AG10803 (cell line): ENCODE results near the gene PPP1CC.

Experiments used
- DNase-seq: peaks from one replicate; pipeline ENCODE4 v3.0.0; 2010; ENCODE audit warnings: low read depth
- H3K4me3 ChIP-seq: 2 replicates; pipeline ENCODE4 v1.5.1; 2011; ENCODE audit warnings: mild to moderate bottlenecking, low read length, control low read depth
- TF ChIP-seq, protein P1 (sequence below): conservative IDR thresholded peaks from 2 replicates; pipeline ENCODE4 v1.5.1; 2011; ENCODE audit warnings: mild to moderate bottlenecking, low read length, control low read depth, inconsistent platforms

Gene PPP1CC

DNA sequence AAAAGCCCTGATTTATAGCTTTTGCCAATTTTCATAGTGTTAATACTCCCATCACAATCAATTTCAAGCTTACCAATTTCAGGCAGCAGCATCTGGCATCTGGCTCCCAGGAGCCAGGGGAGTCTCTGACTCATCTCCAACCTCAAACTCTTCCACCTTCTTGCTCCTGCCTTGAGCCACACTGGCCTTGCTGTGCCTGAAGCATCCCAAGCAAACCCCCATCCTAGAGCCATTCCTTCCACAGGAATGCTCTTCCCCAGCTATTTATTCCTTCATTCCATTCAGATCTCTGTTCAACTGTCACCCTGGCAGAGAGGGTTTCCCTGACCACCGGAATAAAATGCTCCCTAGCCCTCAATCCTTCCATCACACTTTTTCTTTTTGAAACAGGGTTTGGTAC is 13.9 kb upstream of the PPP1CC start:
- H3K4me3 ChIP-seq = no peak overlapping the region
- TF ChIP-seq, protein P1, sequence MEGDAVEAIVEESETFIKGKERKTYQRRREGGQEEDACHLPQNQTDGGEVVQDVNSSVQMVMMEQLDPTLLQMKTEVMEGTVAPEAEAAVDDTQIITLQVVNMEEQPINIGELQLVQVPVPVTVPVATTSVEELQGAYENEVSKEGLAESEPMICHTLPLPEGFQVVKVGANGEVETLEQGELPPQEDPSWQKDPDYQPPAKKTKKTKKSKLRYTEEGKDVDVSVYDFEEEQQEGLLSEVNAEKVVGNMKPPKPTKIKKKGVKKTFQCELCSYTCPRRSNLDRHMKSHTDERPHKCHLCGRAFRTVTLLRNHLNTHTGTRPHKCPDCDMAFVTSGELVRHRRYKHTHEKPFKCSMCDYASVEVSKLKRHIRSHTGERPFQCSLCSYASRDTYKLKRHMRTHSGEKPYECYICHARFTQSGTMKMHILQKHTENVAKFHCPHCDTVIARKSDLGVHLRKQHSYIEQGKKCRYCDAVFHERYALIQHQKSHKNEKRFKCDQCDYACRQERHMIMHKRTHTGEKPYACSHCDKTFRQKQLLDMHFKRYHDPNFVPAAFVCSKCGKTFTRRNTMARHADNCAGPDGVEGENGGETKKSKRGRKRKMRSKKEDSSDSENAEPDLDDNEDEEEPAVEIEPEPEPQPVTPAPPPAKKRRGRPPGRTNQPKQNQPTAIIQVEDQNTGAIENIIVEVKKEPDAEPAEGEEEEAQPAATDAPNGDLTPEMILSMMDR = no peak
- peak; percentile 55 for DNase-seq

GRCh38 chr12:110754101-110754793 is 11.6 kb upstream of the PPP1CC start:
- H3K4me3 ChIP-seq = no peak overlapping the region
- TF ChIP-seq, protein P1 = no peak
- peak; percentile 51 for DNase-seq

- TF ChIP-seq, protein P1 = no peak
- H3K4me3 ChIP-seq = no peak overlapping the region
- DNase-seq = peak; percentile 74
These were observed 8.2 kb upstream of the PPP1CC start for GRCh38 chr12:110750784-110751461.

DNA sequence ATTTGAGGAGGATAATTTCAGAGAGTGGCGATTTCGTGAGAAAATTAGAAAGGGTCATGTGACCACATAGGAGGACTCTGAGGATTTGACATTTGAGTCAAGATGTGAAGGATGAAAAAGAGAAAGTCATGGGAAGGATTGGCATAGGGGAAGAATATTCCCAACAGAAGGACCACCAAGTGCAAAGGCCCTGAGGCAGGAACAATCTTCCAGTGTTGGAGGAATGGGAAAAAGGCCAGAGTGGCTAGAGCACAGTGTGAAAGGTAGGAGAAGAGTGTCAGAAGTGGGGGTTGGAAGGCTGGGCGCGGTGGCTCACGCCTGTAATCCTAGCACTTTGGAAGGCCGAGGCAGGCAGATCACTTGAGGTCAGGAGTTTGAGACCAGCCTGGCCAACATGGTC is 3.9 kb upstream of the PPP1CC start:
- H3K4me3 ChIP-seq = no peak overlapping the region
- no peak for DNase-seq
- TF ChIP-seq, protein P1 = no peak

- H3K4me3 ChIP-seq = no peak overlapping the region
- no peak for DNase-seq
- TF ChIP-seq, protein P1 = no peak
These were observed 3.0 kb upstream of the PPP1CC start for GRCh38 chr12:110745542-110746284.

DNA sequence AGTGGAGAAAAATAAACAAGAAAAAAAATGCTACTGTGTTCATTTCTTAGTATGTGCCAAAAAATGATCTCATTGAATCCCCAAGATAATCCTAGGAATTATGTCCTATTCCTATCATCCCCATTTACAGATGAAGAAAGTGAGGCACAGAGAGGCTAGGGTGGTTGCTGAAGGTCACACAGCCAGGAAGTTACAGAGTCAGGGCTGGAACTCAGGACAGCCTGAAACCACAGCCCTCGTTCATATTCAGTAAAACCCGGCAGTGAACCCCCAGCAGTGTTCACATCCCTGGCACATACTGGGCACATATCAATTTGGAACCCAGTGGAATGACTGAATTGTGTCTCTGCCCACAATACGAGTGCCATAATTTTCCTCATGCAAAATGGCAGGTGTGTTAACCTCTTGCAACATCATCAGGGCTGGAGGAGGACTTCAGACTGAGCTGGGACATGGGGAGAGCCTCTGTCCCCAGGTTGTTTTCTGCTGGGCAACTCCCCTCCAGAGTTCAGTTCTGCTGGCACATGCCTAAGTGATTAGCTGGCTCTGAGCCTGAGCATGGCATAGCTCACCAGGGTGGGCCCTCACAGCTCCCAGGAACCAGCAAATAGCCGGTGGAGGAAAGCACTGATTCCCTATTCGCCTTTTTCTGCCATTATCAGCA is 2.0 kb upstream of the PPP1CC start:
- no peak for DNase-seq
- TF ChIP-seq, protein P1 = no peak
- no peak overlapping the region for H3K4me3 ChIP-seq
